H9 (cell line): ENCODE measurements around the gene SORCS2. TPM values are rescaled to one million over a fixed set of nuclear protein-coding genes. Genes with fewer than 3 reads are reported as not detected.

ENCODE experiments used
- DNase-seq: peaks from one replicate; pipeline ENCODE4 v3.0.0-alpha.2; 2017
- H2AFZ ChIP-seq: one replicate; pipeline ENCODE4 v1.6.1; 2013; ENCODE audit warnings: mild to moderate bottlenecking, low read length, control low read depth, moderate library complexity
- H2AK5ac ChIP-seq: 2 replicates; pipeline ENCODE4 v1.6.1; 2013; ENCODE audit warnings: low read length, control low read depth, mixed read lengths; ENCODE audit not compliant: insufficient read length
- H2BK120ac ChIP-seq: one replicate; pipeline ENCODE4 v1.6.1; 2013; ENCODE audit warnings: low read depth, mild to moderate bottlenecking, low read length, control low read depth, inconsistent platforms; ENCODE audit not compliant: poor library complexity, severe bottlenecking
- H2BK12ac ChIP-seq: 2 replicates; pipeline ENCODE4 v1.6.1; 2013; ENCODE audit warnings: low read length, control low read depth, mixed read lengths, low read depth; ENCODE audit not compliant: insufficient read length
- H2BK15ac ChIP-seq: 2 replicates; pipeline ENCODE4 v1.6.1; 2013; ENCODE audit warnings: low read depth, low read length, control low read depth
- H2BK20ac ChIP-seq: one replicate; pipeline ENCODE4 v1.6.1; 2013; ENCODE audit warnings: low read depth, mild to moderate bottlenecking, low read length, control low read depth, inconsistent platforms; ENCODE audit not compliant: poor library complexity, severe bottlenecking
- H2BK5ac ChIP-seq: 2 replicates; pipeline ENCODE4 v1.6.1; 2013; ENCODE audit warnings: low read length, control low read depth, mixed read lengths; ENCODE audit not compliant: insufficient read length
- H3K14ac ChIP-seq: 2 replicates; pipeline ENCODE4 v1.6.1; 2013; ENCODE audit warnings: low read length, control low read depth; ENCODE audit not compliant: insufficient read depth
- H3K18ac ChIP-seq: 2 replicates; pipeline ENCODE4 v1.6.1; 2013; ENCODE audit warnings: low read depth, mild to moderate bottlenecking, mixed read lengths, low read length, control low read depth; ENCODE audit not compliant: insufficient read length
- H3K23ac ChIP-seq: 2 replicates; pipeline ENCODE4 v1.6.1; 2013; ENCODE audit warnings: low read length, control low read depth, mixed read lengths, low read depth; ENCODE audit not compliant: insufficient read length
- H3K23me2 ChIP-seq: 2 replicates; pipeline ENCODE4 v1.6.1; 2013; ENCODE audit warnings: low read depth, mild to moderate bottlenecking, mixed read lengths, low read length, control low read depth; ENCODE audit not compliant: insufficient read length, poor library complexity, severe bottlenecking
- H3K27ac ChIP-seq: 2 replicates; pipeline ENCODE4 v1.5.1; 2013; ENCODE audit warnings: low read length, control low read depth, mixed read lengths, low read depth; ENCODE audit not compliant: insufficient read length
- H3K27me3 ChIP-seq: 2 replicates; pipeline ENCODE4 v1.6.1; 2013; ENCODE audit warnings: low read length, control low read depth, inconsistent platforms; ENCODE audit not compliant: insufficient read depth
- H3K4ac ChIP-seq: 2 replicates; pipeline ENCODE4 v1.6.1; 2013; ENCODE audit warnings: low read depth, mild to moderate bottlenecking, control low read depth, inconsistent platforms, low read length, moderate library complexity
- H3K4me1 ChIP-seq: 2 replicates; pipeline ENCODE4 v1.6.1; 2013; ENCODE audit warnings: low read length, control low read depth, inconsistent platforms; ENCODE audit not compliant: insufficient read depth
- H3K4me2 ChIP-seq: 2 replicates; pipeline ENCODE4 v1.6.1; 2013; ENCODE audit warnings: low read length, control low read depth, mixed read lengths; ENCODE audit not compliant: insufficient read length, insufficient read depth
- H3K56ac ChIP-seq: 2 replicates; pipeline ENCODE4 v1.6.1; 2013; ENCODE audit warnings: low read depth, mild to moderate bottlenecking, mixed read lengths, low read length, control low read depth; ENCODE audit not compliant: insufficient read length
- H3K79me1 ChIP-seq: 2 replicates; pipeline ENCODE4 v1.6.1; 2013; ENCODE audit warnings: low read depth, mild to moderate bottlenecking, moderate library complexity, low read length, control low read depth, inconsistent platforms; ENCODE audit not compliant: insufficient read depth, poor library complexity, severe bottlenecking
- H3K79me2 ChIP-seq: 2 replicates; pipeline ENCODE4 v1.6.1; 2013; ENCODE audit warnings: low read length, control low read depth, inconsistent platforms; ENCODE audit not compliant: insufficient read depth
- H3K9ac ChIP-seq: 2 replicates; pipeline ENCODE4 v1.6.1; 2013; ENCODE audit warnings: low read length, control low read depth, mixed read lengths; ENCODE audit not compliant: insufficient read length; ENCODE audit errors: extremely low read depth
- H3K9me3 ChIP-seq: one replicate; pipeline ENCODE4 v1.6.1; 2013; ENCODE audit warnings: low read depth, low read length, inconsistent platforms; ENCODE audit not compliant: control insufficient read depth
- H3T11ph ChIP-seq: one replicate; pipeline ENCODE4 v1.6.1; 2013; ENCODE audit warnings: mild to moderate bottlenecking, low read length, control low read depth, inconsistent platforms
- H4K20me1 ChIP-seq: one replicate; pipeline ENCODE4 v1.6.1; 2013; ENCODE audit not compliant: control insufficient read depth, insufficient read length, insufficient read depth
- H4K5ac ChIP-seq: 2 replicates; pipeline ENCODE4 v1.6.1; 2013; ENCODE audit warnings: low read depth, mild to moderate bottlenecking, mixed read lengths, low read length, control low read depth; ENCODE audit not compliant: insufficient read length
- H4K8ac ChIP-seq: replicated peaks from 2 replicates; pipeline ENCODE4 v1.6.1; 2013; ENCODE audit warnings: low read length, control low read depth, mixed read lengths, low read depth; ENCODE audit not compliant: insufficient read length
- H4K91ac ChIP-seq: 2 replicates; pipeline ENCODE4 v1.6.1; 2013; ENCODE audit warnings: low read depth, mild to moderate bottlenecking, moderate library complexity, mixed read lengths, low read length, control low read depth; ENCODE audit not compliant: insufficient read length
- H3K27ac Mint-ChIP-seq, 3 experiments: 2 replicates in 2 of 3; 3 replicates in 1 of 3; pipeline ENCODE4 v1.8.0; 2020 to 2021; ENCODE audit warnings: mixed read lengths in 3 of 3, mild to moderate bottlenecking in 1 of 3, moderate library complexity in 1 of 3
- H3K27me3 Mint-ChIP-seq: 2 replicates; pipeline ENCODE4 v1.8.0; 2021; ENCODE audit warnings: low read depth, mild to moderate bottlenecking, moderate library complexity, mixed read lengths
- H3K36me3 Mint-ChIP-seq, 3 experiments: 2 replicates in 2 of 3; 3 replicates in 1 of 3; pipeline ENCODE4 v1.8.0; 2020 to 2021; ENCODE audit warnings: low read depth in 3 of 3, mixed read lengths in 3 of 3; ENCODE audit not compliant: insufficient read depth in 1 of 3
- H3K4me1 Mint-ChIP-seq, 2 experiments: 2 replicates each; pipeline ENCODE4 v1.8.0; 2020; ENCODE audit warnings: mixed read lengths in 2 of 2
- H3K4me3 Mint-ChIP-seq, 2 experiments: 2 replicates in 1 of 2; 3 replicates in 1 of 2; pipeline ENCODE4 v1.8.0; 2020 to 2021; ENCODE audit warnings: mild to moderate bottlenecking in 2 of 2, mixed read lengths in 2 of 2, moderate library complexity in 1 of 2
- H3K9me3 Mint-ChIP-seq, 2 experiments: 2 replicates in 1 of 2; 3 replicates in 1 of 2; pipeline ENCODE4 v1.8.0; 2020; ENCODE audit warnings: mild to moderate bottlenecking in 2 of 2, mixed read lengths in 2 of 2, moderate library complexity in 1 of 2
- WGBS: extraction: QIAGEN DNeasy Blood & Tissue Kit; methylation state at CpG from one replicate; pipeline ENCODE4 v1.1.7; 2013; ENCODE audit warnings: missing lambda C conversion rate, low lambda C conversion rate, mixed read lengths; ENCODE audit not compliant: insufficient read length; ENCODE audit errors: extremely low coverage; 5-methylcytosine and 5-hydroxymethylcytosine counted together
- total RNA-seq: library from RNA; stranded (reverse); gene quantifications from 2 replicates; pipeline ENCODE4 v1.2.1, GENCODE V29; 2021
- TF ChIP-seq, protein P1 (sequence below): fragments of 200-600 bp; sonication (generic); conservative IDR thresholded peaks from 3 replicates; pipeline ENCODE4 v1.8.0; 2021; ENCODE audit warnings: antibody characterized with exemption, mild to moderate bottlenecking

SORCS2 gene
- total RNA-seq, 1 experiment from 2014 or later, result 0.57 TPM

DNA sequence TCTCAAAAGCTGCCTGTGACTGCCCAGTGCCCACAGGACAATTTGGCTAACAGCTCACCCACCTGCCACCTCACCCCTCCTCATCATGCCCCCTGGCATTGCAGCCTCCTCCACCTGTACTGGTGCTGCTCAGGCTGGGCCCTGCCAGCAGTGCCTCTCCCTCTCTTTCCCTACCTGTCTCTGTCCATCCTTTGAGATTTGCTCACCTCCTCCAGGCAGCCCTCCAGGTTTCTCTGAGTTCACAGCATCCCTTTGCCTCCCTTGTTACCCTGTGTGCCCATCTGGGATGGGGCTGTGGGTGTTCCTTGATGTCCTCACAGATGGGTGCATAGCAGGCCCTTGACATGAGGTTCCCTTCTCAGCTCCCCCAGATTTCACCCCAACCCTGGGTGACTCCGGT lies 522.4 kb downstream of the SORCS2 start:
- no peak overlapping the region for H2BK15ac ChIP-seq
- H3K27ac ChIP-seq, result no peak overlapping the region
- no peaks in the 10 kb centered on the region for H3K4me1 ChIP-seq
- no peak overlapping the region for H3K9ac ChIP-seq
- no peak overlapping the region for H3K23ac ChIP-seq
- H2BK5ac ChIP-seq, result no peak overlapping the region
- H3K4me3 Mint-ChIP-seq, result no peak overlapping the region
- H4K8ac ChIP-seq, result no peak overlapping the region
- TF ChIP-seq, protein P1, sequence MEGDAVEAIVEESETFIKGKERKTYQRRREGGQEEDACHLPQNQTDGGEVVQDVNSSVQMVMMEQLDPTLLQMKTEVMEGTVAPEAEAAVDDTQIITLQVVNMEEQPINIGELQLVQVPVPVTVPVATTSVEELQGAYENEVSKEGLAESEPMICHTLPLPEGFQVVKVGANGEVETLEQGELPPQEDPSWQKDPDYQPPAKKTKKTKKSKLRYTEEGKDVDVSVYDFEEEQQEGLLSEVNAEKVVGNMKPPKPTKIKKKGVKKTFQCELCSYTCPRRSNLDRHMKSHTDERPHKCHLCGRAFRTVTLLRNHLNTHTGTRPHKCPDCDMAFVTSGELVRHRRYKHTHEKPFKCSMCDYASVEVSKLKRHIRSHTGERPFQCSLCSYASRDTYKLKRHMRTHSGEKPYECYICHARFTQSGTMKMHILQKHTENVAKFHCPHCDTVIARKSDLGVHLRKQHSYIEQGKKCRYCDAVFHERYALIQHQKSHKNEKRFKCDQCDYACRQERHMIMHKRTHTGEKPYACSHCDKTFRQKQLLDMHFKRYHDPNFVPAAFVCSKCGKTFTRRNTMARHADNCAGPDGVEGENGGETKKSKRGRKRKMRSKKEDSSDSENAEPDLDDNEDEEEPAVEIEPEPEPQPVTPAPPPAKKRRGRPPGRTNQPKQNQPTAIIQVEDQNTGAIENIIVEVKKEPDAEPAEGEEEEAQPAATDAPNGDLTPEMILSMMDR, result no peak
- no peak overlapping the region for H3K56ac ChIP-seq
- no peak overlapping the region for H3K14ac ChIP-seq
- no peak for DNase-seq
- no peaks in the 10 kb centered on the region for H3K23me2 ChIP-seq
- H2AFZ ChIP-seq, result no peak overlapping the region
- WGBS, result no CpG with 5 or more reads among the region's 1 CpG
- H3K18ac ChIP-seq, result no peak overlapping the region
- H2BK120ac ChIP-seq, result no peak overlapping the region
- no peak overlapping the region for H2BK12ac ChIP-seq
- no peak overlapping the region for H2AK5ac ChIP-seq
- no peaks in the 10 kb centered on the region for H3K79me1 ChIP-seq
- no peak overlapping the region for H4K91ac ChIP-seq
- no peak overlapping the region for H4K5ac ChIP-seq
- peak overlapping the region in 1 of 3 experiments; percentile 57; a peak in 1 of 7 replicates for H3K27ac Mint-ChIP-seq
- no peaks in the 10 kb centered on the region for H4K20me1 ChIP-seq
- H3K4ac ChIP-seq, result no peak overlapping the region
- H3K4me2 ChIP-seq, result no peak overlapping the region
- no peaks in the 10 kb centered on the region; a peak in 1 of 7 replicates for H3K36me3 Mint-ChIP-seq
- 0 out of 2 replicates have a peak, but pooled peaks cover 3% of the 10 kb centered on the region for H3K27me3 ChIP-seq
- no peak overlapping the region for H3T11ph ChIP-seq
- H2BK20ac ChIP-seq, result no peak overlapping the region
- H3K79me2 ChIP-seq, result no peaks in the 10 kb centered on the region
- H3K4me1 Mint-ChIP-seq, result peaks cover 18 to 20% of the 10 kb centered on the region in 2 experiments
- no peaks in the 10 kb centered on the region; a peak in 2 of 5 replicates for H3K9me3 Mint-ChIP-seq
- no peaks in the 10 kb centered on the region for H3K9me3 ChIP-seq
- peaks cover 49% of the 10 kb centered on the region for H3K27me3 Mint-ChIP-seq
